Smooth muscle cell of the brain vasculature (primary cell): Measurements from ENCODE around the gene SLC29A1.
"Not testable (repeated sequence)": the region's sequence is repeated elsewhere in the genome, so short reads cannot be mapped to it uniquely, and the experiment has no call there.

Experiments used
- DNase-seq: peaks from one replicate; pipeline ENCODE4 v3.0.0-alpha.2; 2012; ENCODE audit warnings: low read depth, low spot score

Gene SLC29A1

DNA sequence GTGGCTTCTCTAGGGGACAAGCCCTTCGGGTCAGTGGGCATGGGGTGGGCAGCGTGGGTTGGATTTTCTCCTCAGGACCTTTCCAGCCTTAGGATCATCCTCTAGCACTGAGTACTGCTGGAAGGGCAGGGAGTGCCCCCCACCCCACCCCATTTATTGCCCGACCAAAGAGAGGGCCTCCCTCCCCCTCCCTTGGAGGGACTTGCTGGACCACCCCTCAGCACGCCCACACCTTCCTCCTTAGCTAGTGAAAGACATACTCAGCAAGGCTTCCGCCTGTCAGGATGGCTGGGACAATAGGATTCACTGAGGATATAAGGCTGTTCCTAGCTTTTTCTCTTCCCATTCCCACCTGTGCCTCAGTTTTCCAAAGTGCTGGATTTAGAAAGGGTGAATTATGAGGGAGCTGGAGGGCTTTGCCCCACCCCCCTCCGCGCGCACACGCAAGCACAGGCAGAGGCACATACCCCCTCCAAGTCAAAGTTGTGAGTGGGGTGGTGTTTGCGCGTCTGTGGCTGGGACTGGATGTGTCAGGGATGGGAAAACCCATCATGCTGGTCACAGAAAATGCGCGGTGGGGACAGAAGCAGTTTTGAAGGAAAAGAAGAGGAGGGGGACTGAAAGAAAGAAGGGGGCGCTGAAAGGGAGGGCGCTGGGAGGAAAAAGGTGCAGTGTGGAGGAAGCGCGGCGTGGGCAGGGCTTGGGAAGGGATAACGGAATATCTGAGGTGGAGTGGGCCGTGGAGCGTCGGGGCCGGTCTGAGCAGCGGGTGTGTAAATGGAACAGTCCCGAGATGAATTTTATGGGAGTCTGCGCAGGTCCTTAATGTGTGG, 693 bp upstream of the SLC29A1 start:
- DNase-seq: no peak

DNA sequence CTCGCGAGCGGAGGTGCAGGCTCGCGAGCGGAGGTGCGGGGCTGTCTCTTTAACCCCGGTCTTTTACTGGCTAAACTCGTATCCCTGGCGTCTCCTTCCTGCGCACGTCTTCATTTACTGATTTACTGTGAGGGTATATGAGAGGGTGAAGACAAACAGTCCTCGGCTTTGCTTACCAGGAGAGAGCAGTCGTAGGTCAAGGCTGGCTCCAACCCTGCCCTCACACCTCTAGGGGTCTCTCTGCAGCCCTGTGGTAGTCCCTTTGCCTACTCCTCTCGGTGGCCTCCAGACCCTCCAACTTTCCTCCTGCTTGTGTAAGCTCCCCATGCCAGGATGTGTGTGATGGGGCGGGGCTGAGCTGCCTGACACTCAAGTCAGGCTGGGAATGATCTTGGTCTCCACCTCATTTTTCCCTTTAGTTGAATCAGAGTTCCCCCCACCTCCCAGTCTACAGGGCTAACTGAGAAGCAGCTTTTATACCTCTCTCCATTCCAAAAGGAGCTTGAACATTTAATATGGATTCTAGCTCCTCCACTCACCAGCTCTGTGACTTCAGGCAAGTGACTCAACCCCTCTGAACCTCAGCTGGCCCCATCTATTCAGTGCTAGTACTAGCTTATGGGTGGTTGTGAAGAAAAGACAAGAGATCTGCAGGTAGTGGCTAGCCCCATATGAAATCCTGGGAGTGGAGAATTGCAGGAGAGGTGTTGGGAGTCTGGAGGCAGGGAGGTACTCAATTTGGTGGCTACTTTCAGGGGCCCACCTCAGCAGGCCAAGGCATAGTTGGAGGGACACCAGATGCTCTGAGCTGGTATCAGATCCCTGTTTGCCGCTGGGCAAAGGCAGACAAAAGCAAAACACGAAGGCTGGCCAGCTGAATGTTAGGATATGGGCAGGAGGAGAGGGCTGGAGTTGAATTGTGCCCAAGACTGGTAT, 902 bp downstream of the SLC29A1 start:
- DNase-seq: no peak

DNA sequence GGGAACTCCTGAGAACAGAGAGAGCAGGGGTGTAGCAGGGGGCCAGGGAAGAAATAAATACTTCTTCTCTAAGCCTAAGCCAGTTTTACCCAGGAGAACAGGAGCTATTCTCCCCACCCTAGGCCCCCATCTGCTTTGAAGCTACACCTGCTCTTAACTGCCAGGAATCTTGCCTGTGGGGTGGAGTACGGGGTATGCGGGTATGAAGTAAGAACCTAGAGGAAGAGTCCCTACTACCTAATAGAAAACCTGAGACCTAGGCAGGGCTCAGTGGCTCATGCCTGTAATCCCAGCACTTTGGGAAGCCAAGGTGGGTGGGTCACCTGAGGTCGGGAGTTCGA, 1.5 kb downstream of the SLC29A1 start:
- DNase-seq: no peak

DNA sequence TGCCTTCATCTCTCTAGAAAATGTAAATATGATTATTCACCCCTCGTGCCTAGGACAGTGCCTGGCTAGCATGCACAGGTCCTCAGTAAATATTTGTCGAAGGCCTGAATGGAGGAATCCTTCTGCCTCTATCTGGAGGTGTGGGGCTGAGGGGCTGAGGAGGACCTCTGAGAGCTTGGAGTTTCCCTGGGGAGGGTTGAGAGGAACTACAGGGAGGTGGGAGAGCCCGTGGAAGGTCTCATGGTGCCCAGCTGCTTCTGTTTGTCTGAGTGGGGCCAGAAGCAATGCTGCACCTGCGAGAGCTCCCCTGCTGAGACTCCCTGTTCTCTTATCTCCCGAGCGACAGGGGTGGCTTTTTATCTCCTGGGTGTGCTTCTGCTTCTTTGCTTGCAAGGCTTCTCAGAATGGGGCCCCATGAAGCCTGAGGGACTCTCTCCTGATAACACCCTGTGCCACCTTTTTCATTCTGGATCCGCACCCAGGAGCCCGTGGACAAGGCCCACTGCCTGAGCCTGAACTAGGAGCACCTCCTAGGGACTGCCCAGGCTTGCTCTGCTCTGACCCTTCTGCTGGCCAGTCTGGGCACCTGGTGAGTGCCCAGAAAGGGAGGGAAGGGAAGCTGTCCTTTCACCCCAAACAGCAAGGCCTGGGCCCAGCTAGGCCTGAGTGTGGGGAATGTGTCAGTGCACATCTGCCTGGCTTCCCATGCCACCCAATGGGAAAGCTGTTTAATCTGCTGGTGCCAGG, 2.4 kb downstream of the SLC29A1 start:
- no peak for DNase-seq

GRCh38 chr6:44226368-44227147, 3.2 kb downstream of the SLC29A1 start:
- DNase-seq: no peak

- no peak for DNase-seq
Observed at GRCh38 chr6:44227148-44227793, 3.9 kb downstream of the SLC29A1 start.

DNA sequence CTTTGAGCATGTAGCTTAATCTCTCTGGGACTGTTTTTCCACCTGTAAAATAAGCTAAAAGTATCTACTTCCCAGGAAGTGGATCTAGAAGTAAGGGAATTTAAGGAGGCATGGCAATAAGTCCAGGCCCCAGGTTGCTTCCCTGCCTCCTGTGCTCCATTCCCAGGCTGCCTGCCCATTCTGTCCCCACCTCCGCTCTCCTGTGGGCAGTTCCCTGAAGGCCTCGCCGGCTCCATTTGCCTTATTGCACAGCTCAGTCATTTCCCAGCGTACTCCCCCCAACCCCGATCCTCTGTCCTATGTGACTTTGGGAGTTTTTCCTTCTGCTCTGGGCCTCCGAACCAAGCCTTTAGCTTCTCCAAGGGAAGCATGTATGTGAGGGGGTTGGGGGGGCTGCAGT, 4.6 kb downstream of the SLC29A1 start:
- DNase-seq: no peak

- no peak for DNase-seq
Observed at GRCh38 chr6:44228433-44228832, 5.0 kb downstream of the SLC29A1 start.

DNA sequence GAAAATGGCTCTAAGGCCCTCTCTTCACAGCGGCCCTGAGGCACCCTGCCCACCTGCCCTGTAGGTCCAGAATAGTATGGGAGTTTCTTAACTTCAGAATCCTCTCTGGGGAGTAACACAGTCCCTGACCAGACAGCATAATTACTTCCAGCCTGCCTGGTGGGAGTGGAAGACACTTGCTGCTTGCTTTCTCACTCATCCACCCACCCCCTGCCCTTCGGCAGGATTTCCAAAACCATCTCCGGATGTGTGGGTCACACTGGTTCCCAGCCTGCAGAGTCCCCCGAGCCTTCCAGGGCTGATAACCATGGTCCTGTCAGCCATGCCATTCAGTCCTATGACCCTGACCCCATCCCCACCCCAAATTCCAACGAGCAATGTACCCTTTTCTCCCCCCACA, 5.4 kb downstream of the SLC29A1 start:
- no peak for DNase-seq

GRCh38 chr6:44229376-44230033, 6.1 kb downstream of the SLC29A1 start:
- DNase-seq: no peak

DNA sequence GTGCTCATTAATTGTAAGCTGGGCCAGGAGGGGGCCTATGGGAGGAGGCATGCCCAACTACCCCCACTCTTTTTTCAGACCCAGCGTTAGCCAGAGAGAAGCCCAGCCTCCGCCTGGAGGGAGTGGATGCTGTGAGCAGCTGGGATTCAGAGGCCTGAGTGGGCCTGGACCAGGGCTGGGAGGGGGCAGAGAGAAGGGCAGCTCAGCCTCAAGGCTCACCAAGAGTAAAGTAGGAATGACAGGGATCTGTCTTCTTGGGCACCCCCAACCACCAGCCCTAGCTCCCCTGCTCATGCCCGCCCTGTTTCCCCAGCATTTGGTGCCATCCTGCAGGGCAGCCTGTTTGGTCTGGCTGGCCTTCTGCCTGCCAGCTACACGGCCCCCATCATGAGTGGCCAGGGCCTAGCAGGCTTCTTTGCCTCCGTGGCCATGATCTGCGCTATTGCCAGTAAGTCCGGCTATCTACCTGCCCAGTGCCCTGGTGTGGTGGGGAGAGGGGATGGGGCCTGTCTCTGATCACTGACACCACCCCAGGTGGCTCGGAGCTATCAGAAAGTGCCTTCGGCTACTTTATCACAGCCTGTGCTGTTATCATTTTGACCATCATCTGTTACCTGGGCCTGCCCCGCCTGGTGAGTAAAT, 6.8 kb downstream of the SLC29A1 start:
- no peak for DNase-seq

GRCh38 chr6:44231426-44231825, 8.0 kb downstream of the SLC29A1 start:
- DNase-seq: not testable (repeated sequence)

GRCh38 chr6:44232676-44233566, 9.5 kb downstream of the SLC29A1 start:
- DNase-seq: no peak

- no peak for DNase-seq
Observed at GRCh38 chr6:44233567-44234100, 10.2 kb downstream of the SLC29A1 start.

- DNase-seq: no peak
Observed at GRCh38 chr6:44234101-44235025, 11.0 kb downstream of the SLC29A1 start.

GRCh38 chr6:44235269-44235668, 11.9 kb downstream of the SLC29A1 start:
- no peak for DNase-seq

GRCh38 chr6:44235891-44236516, 12.6 kb downstream of the SLC29A1 start:
- DNase-seq: no peak
